ENCODE results near the gene PUSL1. TPM values are rescaled to one million over a fixed set of nuclear protein-coding genes. Genes with fewer than 3 reads are reported as not detected.

PUSL1 gene
- total RNA-seq, 1 experiment from 2014 or later = 31.3 TPM

- Histone ChIP-seq H3K27me3 (replicated peaks; ENCODE audit: insufficient read depth, low read depth, low read length, poor library complexity) (no peaks in the 10 kb centered on the region), H3K4me3 (ENCODE audit: low read depth, low read length, poor library complexity, severe bottlenecking) (no peak overlapping the region), H3K36me3 (ENCODE audit: insufficient read depth, low read length, poor library complexity, severe bottlenecking) (peaks cover 3% of the 10 kb centered on the region), H3K27ac (ENCODE audit: low read depth, low read length, poor library complexity, severe bottlenecking) (no peak overlapping the region), H3K9me3 (ENCODE audit: low read depth, low read length, poor library complexity, severe bottlenecking) (no peaks in the 10 kb centered on the region), H3K4me1 (ENCODE audit: insufficient read depth, low read length, poor library complexity, severe bottlenecking) (no peaks in the 10 kb centered on the region)
- no TSS peak for BruUV-seq (replicated peaks)
- intact Hi-C loops (cut with micrococcal nuclease; ENCODE audit: unreplicated experiment) = no loop called here
- DNase-seq (ENCODE audit: low spot score) = no peak
- TF ChIP-seq EZH2 (IDR thresholded peaks at IDR 0.05; ENCODE audit: borderline replicate concordance, low read depth, low read length, poor library complexity, severe bottlenecking) (no peak), CTCF (conservative IDR thresholded peaks at IDR 0.05; ENCODE audit: low read depth, low read length) (no peak)
- ChIA-PET CTCF (no interaction called here), POLR2A (ENCODE audit: low non-redundant PET) (no interaction called here)
Observed at GRCh38 chr1:1295154-1295923, 13.1 kb upstream of the PUSL1 start.

GRCh38 chr1:1296070-1297061 lies 12.0 kb upstream of the PUSL1 start:
- DNase-seq (ENCODE audit: low spot score) = no peak
- Histone ChIP-seq H3K27ac (ENCODE audit: low read depth, low read length, poor library complexity, severe bottlenecking) (no peak overlapping the region), H3K4me3 (ENCODE audit: low read depth, low read length, poor library complexity, severe bottlenecking) (no peak overlapping the region), H3K27me3 (replicated peaks; ENCODE audit: insufficient read depth, low read depth, low read length, poor library complexity) (no peaks in the 10 kb centered on the region), H3K4me1 (ENCODE audit: insufficient read depth, low read length, poor library complexity, severe bottlenecking) (no peaks in the 10 kb centered on the region), H3K36me3 (ENCODE audit: insufficient read depth, low read length, poor library complexity, severe bottlenecking) (peaks cover 3% of the 10 kb centered on the region), H3K9me3 (ENCODE audit: low read depth, low read length, poor library complexity, severe bottlenecking) (no peaks in the 10 kb centered on the region)
- POLR2A ChIA-PET (ENCODE audit: low non-redundant PET) = no interaction called here
- TF ChIP-seq CTCF (conservative IDR thresholded peaks at IDR 0.05; ENCODE audit: low read depth, low read length) (no peak), EZH2 (IDR thresholded peaks at IDR 0.05; ENCODE audit: borderline replicate concordance, low read depth, low read length, poor library complexity, severe bottlenecking) (no peak)
- CTCF ChIA-PET = no interaction called here
- no TSS peak for BruUV-seq (replicated peaks)
- intact Hi-C loops (cut with micrococcal nuclease; ENCODE audit: unreplicated experiment) = no loop called here

DNA sequence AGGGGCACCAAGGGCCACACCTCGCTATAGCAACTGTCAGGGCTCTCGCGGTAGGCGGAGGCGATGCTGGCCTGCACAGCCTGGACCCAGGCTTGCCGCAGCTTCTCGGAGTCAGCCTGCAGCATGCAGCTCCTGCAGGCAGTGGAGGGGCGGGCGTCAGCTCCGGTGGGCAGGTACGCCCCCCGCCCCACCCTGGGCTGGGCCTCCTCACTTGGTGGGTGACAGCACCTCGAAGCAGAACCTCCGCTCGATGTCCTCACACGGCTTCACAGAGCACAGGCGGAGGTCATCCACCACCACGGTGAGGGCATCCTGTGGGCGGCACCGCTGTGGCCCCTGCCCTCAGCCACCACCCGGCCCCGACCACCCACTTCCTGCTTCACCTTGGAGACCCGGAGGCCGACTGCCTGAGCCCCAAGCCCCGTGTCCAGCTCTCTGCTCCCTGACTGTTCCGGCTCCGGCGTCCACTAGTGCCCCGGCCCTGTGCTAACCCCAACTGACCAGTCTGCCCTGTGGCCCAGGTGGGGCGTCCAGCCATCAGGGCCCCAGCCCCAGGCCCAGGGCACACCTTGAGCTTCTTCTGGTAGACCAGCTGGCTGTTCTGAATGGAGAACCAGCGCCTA lies 10.5 kb upstream of the PUSL1 start:
- Histone ChIP-seq H3K36me3 (ENCODE audit: insufficient read depth, low read length, poor library complexity, severe bottlenecking) (peaks cover 3% of the 10 kb centered on the region), H3K9me3 (ENCODE audit: low read depth, low read length, poor library complexity, severe bottlenecking) (no peaks in the 10 kb centered on the region), H3K4me3 (ENCODE audit: low read depth, low read length, poor library complexity, severe bottlenecking) (no peak overlapping the region), H3K27ac (ENCODE audit: low read depth, low read length, poor library complexity, severe bottlenecking) (no peak overlapping the region), H3K4me1 (ENCODE audit: insufficient read depth, low read length, poor library complexity, severe bottlenecking) (no peaks in the 10 kb centered on the region), H3K27me3 (replicated peaks; ENCODE audit: insufficient read depth, low read depth, low read length, poor library complexity) (no peaks in the 10 kb centered on the region)
- TF ChIP-seq CTCF (conservative IDR thresholded peaks at IDR 0.05; ENCODE audit: low read depth, low read length) (no peak), EZH2 (IDR thresholded peaks at IDR 0.05; ENCODE audit: borderline replicate concordance, low read depth, low read length, poor library complexity, severe bottlenecking) (no peak)
- CTCF ChIA-PET = no interaction called here
- intact Hi-C loops (cut with micrococcal nuclease; ENCODE audit: unreplicated experiment) = no loop called here
- BruUV-seq (replicated peaks) = no TSS peak
- POLR2A ChIA-PET (ENCODE audit: low non-redundant PET) = no interaction called here
- DNase-seq (ENCODE audit: low spot score) = no peak
